ENCODE results near the gene RGS14. TPM values are rescaled to one million over a fixed set of nuclear protein-coding genes. Genes with fewer than 3 reads are reported as not detected.

RGS14 gene, protein sequence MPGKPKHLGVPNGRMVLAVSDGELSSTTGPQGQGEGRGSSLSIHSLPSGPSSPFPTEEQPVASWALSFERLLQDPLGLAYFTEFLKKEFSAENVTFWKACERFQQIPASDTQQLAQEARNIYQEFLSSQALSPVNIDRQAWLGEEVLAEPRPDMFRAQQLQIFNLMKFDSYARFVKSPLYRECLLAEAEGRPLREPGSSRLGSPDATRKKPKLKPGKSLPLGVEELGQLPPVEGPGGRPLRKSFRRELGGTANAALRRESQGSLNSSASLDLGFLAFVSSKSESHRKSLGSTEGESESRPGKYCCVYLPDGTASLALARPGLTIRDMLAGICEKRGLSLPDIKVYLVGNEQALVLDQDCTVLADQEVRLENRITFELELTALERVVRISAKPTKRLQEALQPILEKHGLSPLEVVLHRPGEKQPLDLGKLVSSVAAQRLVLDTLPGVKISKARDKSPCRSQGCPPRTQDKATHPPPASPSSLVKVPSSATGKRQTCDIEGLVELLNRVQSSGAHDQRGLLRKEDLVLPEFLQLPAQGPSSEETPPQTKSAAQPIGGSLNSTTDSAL
- 10 to 100 TPM in 1 of 5 donors, 1 to 10 TPM in 4; 3.6 to 14.0 (median 8.5) TPM for polyA plus RNA-seq (ENCODE audit: insufficient read depth in 1 of 5, insufficient read length in 5 of 5, low replicate concordance in 1 of 5)
- long read RNA-seq, donor 1, partial matches to known transcripts: 0 of 5 reads
- long read RNA-seq, donor 1, other reads (novel, unspliced or antisense): 0 of 5 reads
- long read RNA-seq, donor 2, partial matches to known transcripts: 0 of 3 reads
- long read RNA-seq, donor 2, other reads (novel, unspliced or antisense): 0 of 3 reads
- long read RNA-seq, donor 3: 0 reads
- long read RNA-seq, donor 4, partial matches to known transcripts: 0 of 2 reads
- long read RNA-seq, donor 4, other reads (novel, unspliced or antisense): 0 of 2 reads
- long read RNA-seq, donor 5, partial matches to known transcripts: 0 of 1 reads
- long read RNA-seq, donor 5, other reads (novel, unspliced or antisense): 0 of 1 reads
- long read RNA-seq, donor 6, partial matches to known transcripts: 0 of 5 reads
- long read RNA-seq, donor 6, other reads (novel, unspliced or antisense): 0 of 5 reads
- long read RNA-seq, donor 7, partial matches to known transcripts: 0 of 2 reads
- long read RNA-seq, donor 7, other reads (novel, unspliced or antisense): 0 of 2 reads
- long read RNA-seq, donor 8, partial matches to known transcripts: 0 of 3 reads
- long read RNA-seq, donor 8, other reads (novel, unspliced or antisense): 0 of 3 reads

DNA sequence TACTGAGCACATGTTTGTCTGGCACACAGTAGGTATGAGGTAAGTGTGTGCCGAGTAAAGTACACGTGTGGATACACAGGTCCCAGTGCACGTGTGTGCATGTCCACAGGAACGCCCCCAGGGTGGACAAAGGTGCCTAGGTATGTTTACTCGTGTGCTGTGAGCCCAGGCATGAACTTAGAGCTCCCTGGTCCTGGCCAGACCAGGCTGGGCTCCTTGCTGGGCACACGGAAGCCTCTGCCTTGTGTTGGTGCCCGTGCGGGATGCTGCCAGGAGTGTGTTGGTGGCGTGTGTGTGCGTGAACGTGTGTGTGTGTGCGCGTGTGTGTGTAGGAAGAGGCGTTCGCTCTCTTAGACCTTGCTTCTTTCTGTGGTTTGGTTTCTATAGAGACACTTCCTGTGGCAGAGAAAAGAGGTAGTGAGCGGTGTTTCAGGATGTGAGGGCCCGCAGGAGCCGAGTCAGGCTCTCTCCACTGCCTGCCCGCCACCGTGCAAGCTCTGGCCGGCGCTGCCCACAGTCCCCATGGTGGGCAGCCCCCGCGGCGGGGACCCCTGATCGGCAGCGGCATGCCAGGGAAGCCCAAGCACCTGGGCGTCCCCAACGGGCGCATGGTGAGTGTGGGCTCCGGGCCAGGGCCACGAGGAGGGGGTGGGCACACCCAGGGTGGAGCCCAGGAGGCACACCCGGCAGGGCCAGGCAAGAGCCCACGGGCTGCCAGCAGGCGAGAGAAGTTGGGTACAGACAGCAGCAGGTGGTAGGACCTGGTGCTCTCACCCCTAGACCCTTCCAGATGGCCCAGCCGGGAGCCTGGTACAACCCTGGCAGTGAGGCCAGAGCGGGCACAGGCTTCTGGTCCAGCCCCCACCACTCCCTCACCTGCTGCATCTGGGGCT lies at the start of gene RGS14:
Gene RGS14 (plus strand): TSS at position 466 of the 893 bp plus-strand sequence. CDS start 101 bp downstream, at position 567.
- DNase-seq: peak in 1 of 2 donors; percentile 27

DNA sequence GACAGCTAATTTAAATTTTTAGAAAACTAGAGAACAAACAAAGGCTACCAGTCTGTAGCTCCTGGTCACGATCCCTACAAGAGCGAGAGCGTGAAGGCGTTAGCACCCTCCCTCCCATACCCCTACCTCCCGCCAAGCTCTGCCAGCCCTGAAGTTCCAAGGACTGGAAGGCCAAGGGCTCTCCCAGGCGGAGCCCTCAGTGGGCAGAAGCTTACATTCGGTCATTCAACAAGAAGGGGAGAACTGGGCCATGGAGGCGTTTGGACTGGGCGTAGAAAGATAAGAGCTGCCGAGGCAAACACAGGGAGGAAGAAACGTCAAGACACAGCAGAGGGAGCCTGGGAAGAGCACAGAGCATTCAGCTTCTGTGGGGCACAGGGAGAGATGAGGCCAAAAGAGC lies 49.0 kb upstream of the RGS14 start:
- no peak for DNase-seq

DNA sequence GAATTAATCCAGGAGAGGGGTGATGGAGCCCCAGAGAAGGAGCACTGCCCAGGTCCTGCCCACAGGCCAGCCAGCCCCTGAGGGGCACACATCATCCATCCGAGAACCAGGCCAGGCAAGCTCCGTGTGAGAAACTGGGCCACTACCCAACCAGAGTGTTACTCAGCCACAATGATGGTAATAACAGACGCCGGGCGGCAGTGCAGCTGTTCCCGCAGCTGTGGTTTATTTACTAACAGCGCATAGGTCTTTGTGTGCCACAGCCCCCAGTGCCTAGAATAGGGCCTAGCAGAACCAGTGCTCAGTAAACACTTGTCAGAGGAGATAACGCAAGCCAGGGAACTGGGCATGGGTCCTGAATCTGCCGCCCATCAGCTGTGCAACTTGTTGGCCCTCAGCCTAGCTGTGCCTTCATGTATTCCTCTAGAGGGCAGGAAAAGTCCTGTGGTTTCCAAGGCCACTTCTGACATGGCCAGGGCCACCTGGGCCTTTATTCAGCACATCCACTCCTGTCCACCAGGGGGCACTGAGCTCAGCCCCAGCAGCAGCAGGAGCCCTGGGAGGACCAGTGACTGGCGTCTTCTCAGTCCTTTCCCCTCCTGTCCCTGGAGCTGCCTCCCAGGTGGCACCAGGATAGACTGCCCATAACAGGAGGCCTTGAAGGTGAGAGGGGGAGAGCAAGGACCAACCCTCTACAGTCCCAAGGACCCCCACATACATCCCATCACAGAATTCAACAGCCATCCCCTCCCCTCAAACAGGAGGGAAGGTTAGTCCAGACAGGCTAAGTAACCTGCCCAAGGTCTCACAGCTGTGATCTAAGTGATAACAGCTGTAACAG lies 48.2 kb upstream of the RGS14 start:
- no peak for DNase-seq

DNA sequence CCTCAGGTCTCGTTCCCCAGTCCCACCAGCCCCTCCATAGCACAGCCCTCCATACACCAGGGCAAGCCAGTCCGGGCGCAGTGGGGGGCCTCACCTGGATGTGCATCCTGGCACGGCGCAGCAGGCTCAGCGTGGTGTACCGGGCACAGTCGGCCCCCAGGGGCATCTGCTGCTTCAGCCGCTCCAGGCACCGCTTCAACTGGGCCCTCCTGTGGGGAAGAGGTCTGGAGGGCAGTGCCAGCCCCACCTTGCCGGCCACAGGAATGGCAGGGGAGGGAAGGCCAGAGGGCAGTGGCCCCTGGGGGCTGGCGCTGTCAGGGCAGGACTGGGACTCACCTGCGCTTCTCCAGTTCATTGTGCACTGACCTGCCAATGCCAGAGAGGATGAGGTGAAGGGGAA lies 47.4 kb upstream of the RGS14 start:
- DNase-seq: no peak

DNA sequence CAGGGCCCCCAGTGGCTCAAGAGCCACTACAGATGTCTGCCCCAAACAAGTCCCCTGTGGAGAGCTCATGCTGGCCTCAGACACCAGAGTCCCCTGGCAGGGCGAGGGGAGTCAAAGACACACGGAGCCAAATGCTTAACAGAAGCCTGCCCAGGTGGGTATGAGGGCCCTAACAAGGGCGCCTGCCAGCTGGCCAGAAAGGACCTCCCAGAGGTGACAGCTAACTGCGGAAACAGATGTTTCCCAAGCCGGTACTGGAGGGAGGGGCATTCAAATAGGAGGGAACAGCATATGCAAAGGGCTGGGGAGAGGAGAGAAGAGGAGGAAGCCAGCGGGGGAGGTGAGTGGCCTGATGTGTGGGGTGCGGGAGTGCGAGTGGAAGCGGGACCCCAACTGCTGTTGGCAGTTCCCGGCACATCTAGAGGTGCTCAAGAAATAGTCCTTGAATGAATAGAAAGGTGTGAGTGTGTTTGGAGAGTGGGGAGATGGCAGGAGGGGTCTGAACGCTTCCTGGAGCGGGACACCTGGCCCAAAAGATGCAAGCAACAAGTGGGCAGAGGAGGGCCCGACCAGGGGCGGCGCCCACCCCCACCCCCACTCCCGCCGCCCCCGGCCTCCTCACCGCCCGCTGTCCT lies 46.9 kb upstream of the RGS14 start:
- no peak for DNase-seq

DNA sequence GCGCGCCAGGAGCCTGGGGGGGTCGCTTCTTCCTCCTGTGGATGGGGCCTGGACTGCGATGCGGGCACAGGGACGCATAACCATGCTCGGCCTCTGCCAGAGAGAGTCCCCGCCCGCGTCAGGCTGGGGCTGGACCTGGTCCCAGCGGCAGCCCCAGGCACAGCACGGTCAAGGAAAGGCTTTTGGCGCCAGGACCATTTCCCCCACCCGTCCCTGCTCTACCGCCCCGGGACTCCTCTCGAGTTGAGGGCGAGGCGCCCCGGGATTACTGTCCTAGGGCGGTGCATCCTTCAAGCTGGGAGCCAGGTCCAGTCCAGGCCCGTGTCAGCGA lies 46.4 kb upstream of the RGS14 start:
- no peak for DNase-seq

DNA sequence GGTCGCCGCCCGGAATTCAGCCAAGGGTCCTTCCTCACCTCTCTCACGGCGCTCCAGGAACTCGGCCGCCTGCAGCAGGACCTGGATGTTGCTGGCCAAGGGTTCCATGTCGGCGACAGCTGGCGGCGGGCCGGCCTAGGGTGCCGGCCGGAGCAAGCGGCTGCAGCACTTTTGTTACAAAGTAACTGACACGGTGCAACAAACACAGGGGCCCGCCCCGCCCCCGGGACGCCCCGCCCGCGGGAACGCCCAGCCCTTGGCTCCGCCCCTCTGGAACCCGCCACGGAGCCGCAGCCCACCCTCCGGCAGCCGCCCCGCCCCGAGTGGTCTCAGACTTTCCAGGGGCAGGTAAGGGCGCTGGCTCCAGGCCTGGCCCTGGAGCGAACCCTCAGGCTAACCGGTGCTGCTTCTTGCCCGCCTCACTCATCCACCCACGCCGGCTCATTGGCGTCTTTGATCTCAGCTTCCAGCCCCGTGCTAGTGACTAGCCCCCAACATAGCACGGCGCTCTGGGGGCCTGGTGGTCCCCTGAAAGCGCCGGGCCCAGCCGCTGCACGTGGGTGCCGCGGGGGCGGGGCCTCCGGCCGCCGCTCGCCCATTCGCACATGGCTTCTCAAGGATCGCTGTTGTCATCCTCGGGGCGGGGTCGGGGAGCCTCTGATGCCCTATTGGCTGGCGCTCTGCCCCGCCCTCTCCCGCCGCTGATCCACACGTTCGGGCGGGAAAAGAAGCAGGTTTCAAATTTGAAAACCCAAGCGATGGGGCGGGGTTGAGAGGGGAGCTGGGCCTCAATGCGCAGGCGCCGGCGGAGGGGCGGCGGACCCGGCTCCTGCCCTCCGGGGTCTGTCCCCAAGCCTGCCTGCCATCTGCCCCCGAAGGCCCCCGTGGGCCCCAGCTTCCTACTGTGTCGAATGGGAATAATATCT lies 45.7 kb upstream of the RGS14 start, which contains the start of gene MXD3:
Gene MXD3 (minus strand): TSS at position 176 of the 926 bp plus-strand sequence. CDS start 68 bp downstream, at position 108.
- DNase-seq: peak; percentile 88 to 90

DNA sequence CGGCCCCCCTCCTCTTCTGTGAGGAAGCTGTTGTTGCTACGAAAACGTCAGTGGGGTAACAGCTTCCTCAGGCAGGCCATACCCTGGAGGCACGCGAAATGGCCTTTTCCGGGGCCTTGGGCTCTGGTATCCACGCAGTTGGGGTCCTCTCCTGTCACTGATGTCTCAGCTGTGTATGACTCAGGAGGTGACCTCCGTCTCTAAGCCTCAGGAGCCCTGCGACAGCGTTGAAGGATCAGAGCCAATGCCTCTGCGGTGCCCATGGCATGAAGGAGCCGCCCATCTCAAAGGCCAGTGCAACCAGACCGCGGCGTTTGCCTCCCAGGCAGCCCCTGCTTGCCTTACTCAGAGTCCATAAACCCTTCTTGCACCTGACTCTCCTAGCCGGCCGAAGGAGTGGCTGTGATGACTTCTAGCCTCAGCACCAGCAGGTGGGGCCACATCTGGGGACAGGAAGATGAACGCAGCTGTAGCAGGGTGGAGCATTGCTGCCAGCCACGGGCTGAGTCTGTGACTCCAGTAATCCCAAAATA lies 45.0 kb upstream of the RGS14 start:
- no peak for DNase-seq

DNA sequence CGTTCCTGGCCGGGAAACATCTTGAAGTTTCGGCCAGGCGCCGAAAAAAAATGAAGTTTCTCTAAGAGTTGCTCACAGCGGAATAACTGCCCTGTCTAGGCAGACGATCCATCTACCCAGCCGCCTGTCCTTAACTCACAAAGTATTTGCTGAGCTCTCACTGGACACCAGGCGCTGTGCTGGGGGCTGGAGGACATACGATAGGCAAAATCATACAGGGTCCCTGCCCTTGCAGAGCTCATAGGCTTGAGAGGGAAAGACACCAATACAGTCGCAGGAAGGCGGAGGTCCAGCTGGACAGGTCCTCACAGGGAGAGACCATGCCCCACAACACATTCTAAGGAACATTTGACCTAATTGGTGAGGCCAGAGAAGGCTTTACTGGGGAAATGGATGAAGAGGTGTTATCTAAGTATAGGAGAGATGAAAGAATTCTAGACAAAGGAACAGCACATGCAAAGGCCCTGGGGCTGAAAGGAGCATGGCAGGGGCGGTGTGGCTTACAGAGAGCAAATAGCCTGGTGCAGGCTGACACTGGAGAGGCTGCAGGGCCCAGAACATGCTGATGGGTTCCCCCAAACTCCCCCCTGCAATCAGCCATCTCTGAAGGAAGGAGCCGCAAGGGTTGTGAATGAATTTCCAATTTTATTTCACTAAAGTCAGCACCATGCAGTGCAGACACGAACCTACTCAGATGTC lies 44.0 kb upstream of the RGS14 start:
- no peak for DNase-seq

DNA sequence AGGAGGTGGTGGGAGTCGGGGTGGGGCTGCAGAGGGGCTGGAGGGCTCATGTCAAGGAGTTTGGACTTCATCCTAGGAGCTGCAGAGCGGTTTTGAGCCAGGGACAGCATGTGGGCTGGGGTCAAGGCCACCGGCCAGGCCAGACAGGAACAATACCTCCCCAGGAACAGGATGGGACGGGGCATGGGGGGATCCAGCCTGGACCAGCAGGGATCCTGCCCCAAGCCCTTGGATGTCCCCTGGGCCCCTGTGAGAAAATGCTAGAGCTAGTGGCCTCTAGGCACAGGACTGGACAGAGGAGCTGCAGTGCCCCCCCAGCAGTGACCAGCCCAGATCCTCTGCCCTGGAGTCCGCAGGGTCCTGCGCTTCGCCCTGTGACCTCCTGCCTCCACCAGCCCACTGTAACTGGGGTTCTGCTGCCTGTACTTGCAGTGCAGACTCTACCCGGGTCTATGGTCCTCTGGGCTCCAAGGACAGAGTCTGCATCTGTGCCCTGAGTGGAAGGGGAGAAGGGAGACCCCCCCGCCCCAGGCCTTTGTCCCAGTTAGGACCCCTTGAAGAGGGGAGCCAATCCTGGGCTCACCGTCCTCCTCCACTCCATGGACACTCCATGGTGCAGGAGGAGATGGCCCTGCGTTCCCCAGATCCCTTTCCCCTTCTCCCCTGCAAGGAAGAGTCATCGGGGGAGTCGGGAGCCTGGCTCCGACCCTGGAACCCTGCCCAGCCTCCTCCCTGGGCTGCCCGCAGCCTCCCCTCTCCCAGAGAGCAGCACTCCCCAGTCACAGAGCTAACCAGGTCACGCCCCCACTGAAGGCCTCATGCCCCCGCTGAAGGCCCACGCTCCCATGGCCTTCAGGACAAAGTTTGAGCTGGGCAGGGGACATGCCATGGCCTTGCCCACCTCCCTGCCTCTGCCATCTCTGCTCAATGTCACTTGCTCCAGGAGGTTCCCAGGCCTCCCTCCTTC lies 43.1 kb upstream of the RGS14 start:
- no peak for DNase-seq

DNA sequence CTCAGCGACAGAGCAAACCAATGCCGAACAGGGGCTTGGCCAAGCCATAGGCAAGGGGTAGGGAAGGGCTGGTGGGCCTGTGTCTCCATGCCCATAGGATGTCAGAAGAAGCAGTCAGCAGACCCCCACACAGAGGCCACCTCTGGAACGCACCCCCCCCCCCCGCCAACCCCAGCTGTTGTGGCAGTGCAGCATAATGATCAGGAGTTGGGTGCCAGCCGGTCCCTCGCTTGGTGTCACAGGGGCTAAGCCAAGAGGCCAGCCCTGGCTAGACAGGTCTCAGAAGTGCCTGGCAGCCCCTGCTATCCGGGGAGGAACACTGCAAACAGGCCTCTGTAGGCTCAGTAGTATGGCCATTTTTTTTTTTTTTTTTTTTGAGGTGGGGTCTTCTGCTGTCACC lies 42.3 kb upstream of the RGS14 start:
- DNase-seq: no peak

DNA sequence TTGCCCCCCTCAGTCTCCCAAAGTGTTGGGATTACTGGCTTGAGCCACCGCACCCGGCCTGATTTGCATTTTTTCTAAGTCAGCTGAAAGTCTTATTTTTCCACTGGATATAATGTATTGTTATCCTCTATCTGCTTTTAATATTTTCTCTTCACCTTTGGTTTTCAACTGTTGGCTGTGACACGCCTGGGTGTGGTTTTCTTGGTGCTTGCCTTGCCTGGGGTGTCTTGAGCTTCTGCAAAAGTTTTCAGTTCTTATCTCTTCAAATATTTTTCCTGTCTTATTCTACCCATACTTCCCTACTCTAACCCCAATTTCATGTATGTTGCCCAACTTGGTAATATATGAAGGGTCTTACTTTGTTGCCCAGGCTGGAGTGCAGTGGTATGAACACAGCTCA lies 41.7 kb upstream of the RGS14 start:
- no peak for DNase-seq

DNA sequence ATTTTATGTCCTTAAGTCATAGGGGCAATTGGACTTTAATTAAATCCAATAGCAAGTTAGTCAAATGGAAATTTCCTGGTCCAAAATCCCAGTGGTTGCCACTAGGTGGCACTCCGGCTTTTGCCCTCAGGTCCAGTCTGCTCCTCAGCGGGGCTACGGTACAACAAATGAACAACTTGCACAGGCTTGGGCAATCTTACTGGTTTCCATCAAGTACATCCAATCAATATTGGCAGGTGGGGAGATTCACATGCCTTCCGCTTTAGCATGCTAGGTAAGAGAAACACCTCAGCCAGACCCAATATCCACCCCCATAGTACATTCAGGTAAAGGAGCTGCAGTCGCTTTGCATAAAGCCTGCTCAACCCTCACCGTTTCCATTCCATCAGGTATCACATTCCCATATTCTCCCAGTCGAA lies 39.8 kb upstream of the RGS14 start:
- no peak for DNase-seq

DNA sequence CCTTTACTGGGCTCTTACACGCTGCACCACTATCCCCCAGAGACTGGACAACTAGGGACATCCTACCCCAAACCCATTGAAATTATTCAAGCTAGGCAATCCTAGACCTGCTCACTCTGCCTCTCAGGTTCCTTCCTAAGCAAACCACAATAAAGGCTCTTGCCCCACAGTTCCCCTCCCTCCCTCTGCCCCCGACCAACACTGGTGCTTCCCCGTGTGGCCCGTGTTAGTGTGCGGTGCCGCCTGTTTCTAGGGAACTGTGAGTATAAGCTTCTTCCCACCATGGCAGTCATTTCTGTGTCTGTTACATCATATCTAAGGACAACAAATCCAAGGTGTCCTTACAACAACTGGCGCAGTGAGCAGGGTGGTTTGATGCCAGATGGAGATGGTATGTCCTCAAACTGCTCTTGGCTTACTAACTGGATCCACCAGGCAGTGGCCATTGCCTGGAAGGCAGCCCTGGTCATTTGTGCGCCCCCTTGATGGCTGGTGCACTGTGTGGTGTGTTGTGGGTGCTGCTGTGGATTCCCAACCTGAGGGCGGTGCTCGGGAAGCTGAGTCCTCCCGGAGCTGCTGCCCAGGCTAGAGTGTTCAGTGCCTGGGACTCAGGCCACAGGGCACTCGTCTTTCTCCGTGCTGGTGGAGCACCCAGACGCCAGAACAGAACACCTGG lies 37.7 kb upstream of the RGS14 start:
- DNase-seq: no peak

DNA sequence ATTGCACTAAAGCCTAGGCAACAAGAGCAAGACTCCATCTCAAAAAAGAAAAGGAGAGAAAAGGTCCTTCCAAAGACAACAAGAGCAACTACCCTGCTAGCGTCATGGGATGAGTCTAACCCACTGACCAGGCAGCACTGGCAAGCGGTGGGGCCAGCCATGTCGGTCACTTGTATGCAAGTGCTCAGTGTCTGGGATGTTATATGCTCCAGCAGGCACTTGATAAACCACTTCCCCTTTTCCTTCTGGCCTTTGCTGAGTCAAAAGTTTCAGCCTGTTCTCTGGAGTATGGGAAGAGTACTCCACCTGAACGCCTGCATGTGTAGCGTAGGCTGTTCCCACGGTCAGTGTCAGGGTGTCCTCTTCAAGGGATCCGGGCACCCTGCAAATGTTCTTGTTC lies 36.8 kb upstream of the RGS14 start:
- no peak for DNase-seq

Measured in right lung (tissue), 10 donors.